Rectal smooth muscle tissue (tissue), 1 donor: ENCODE measurements around the gene AMMECR1L.

Source experiments
- H3K27ac ChIP-seq: one replicate; pipeline ENCODE4 v1.7.0; 2013; ENCODE audit warnings: low read depth, low read length, inconsistent platforms
- H3K27me3 ChIP-seq: one replicate; pipeline ENCODE4 v1.7.0; 2013; ENCODE audit warnings: low read length; ENCODE audit not compliant: control insufficient read depth, insufficient read depth
- H3K36me3 ChIP-seq: one replicate; pipeline ENCODE4 v1.7.0; 2013; ENCODE audit warnings: low read length; ENCODE audit not compliant: control insufficient read depth, insufficient read depth
- H3K4me1 ChIP-seq: one replicate; pipeline ENCODE4 v1.7.0; 2013; ENCODE audit warnings: low read length; ENCODE audit not compliant: control insufficient read depth, insufficient read depth
- H3K4me3 ChIP-seq: one replicate; pipeline ENCODE4 v1.7.0; 2013; ENCODE audit warnings: low read length
- H3K9ac ChIP-seq: one replicate; pipeline ENCODE4 v1.7.0; 2013; ENCODE audit warnings: low read length

Gene AMMECR1L

DNA sequence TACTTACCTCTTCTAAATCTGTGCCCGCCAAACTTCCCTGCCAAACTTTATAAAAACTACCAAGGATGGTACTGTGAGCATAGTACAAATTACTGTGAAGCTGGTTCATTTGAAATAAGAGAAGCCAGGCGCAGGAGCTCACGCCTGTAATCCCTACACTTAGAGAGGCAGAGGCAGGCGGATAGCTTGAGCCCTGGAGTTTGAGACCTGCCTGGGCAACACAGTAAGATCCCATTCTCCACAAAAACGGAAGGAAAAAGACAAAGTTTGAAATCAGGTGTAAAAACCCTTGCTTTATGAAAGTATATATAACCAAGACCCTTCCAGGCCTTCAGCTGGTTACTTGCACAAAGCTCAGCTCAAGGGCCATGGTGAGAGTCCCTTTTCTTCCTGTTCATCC, 5.9 kb downstream of the AMMECR1L start:
- Histone ChIP-seq H3K9ac (no peak overlapping the region), H3K4me3 (no peak overlapping the region), H3K27ac (no peak overlapping the region), H3K27me3 (no peaks in the 10 kb centered on the region), H3K4me1 (peaks cover 9% of the 10 kb centered on the region), H3K36me3 (peaks cover 2% of the 10 kb centered on the region)

DNA sequence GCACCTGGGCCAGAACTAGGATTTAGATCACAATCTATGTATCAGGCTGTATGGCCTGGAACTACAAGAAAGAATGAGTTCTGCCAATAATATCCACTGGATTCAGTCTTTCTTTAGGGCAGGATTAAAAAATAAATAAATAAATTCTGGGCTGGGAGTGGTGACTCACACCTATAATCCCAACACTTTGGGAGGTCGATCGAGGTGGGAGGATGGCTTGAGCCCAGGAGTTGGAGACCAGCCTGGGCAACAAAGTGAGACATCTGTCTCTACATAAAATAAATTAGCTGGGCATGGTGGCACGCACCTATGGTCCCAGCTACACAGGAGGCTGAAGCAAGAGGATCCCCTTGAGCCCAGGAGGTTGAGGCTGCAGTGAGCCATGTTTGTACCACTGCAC, 8.1 kb downstream of the AMMECR1L start:
- Histone ChIP-seq H3K27me3 (no peaks in the 10 kb centered on the region), H3K27ac (no peak overlapping the region), H3K4me1 (no peaks in the 10 kb centered on the region)

DNA sequence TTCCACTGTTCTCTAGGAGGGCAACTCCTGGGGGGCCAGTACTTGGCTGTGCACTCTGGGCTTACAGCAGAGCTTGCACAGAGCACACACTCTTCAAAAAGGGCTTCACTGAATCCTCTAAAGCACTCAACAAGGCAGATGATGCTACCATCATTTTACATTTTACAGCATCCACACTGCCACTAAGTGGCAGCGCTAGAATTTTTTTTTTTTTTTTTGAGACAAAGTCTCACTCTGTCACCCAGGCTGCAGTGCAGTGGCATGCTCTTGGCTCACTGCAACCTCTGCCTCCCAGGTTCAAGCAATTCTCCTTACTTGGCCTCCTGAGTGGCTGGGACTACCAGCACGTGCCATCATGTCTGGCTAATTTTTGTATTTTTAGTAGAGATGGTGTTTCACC, 8.6 kb downstream of the AMMECR1L start:
- H3K27ac ChIP-seq, result no peak overlapping the region
- no peaks in the 10 kb centered on the region for H3K27me3 ChIP-seq
- no peaks in the 10 kb centered on the region for H3K4me1 ChIP-seq
- H3K9ac ChIP-seq, result no peak overlapping the region
- no peak overlapping the region for H3K4me3 ChIP-seq
- H3K36me3 ChIP-seq, result peaks cover 13% of the 10 kb centered on the region

More for the DNA sequence above, 8.1 kb downstream of the AMMECR1L start:
- H3K36me3 ChIP-seq, result peaks cover 13% of the 10 kb centered on the region
- no peak overlapping the region for H3K9ac ChIP-seq
- no peak overlapping the region for H3K4me3 ChIP-seq

DNA sequence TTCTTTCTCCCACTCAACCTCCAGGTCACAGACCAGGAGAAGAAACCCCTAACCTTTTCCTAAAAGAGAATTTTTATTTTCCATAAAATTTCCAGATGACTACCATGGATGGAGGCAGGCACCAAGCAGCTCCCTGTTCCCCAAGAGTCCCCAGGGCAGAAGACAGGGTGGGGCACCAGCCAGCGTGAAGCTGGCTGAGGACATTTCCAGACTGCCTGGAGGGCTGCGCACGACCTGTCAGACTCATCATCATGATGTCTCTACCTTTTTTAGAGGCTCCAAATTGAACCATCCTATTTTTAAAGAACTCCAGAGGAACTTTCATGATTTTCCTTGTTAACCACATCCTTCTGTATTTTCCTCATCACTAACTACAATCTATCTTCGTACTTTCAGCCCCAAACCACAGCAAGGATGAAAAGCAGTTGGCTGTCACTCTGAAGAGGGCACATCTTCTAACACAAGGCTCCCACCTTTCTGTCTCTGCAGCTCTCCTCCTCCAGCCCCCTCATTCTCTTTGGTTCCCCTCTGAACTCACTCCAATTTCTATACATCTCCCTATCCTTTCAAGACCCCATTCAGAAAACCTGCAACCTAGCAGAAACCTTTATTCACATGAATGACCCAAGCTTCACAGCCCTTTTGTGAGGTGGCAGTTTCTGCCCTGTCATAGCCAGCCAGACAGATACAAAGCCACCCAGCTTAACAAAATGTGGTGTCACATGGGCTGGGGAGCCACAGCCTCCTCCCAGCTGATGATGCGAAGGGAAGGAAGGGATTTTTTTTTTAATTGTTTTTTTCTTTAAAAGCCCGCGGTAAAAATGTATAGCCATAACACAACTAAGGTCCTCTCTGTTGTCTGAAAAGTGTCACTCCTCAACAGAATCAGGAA, 11.1 kb downstream of the AMMECR1L start:
- Histone ChIP-seq H3K36me3 (peaks cover 21% of the 10 kb centered on the region), H3K9ac (no peak overlapping the region)

DNA sequence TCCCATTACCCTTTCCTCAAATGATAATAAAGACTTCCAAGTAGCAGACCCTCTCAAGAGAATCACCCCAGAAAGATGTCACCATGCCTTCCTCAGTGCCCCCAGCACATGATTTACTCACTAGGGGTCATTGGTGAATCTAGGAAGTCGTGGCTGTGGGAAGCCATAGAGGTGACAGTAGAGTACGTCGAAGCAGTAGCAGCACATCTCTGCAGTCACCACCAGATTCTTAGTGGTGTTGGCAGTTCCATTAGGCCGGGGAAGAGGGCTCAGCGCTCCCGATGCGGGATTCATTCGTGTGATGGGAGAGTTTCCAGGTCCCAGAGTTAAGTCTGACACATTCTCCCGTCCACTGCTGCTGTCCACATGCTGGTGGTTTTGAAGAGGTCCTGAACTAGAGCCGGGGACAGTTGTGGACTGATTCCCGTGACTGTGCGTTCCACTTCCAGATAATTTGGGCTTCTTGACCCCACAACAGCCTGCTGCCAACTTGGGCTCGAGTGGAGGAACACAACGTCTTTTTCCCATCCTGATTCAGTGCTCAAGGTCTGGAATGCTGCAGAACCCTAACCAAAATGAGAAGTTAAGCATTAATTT, 12.0 kb downstream of the AMMECR1L start:
- no peak overlapping the region for H3K9ac ChIP-seq
- H3K4me1 ChIP-seq, result no peaks in the 10 kb centered on the region
- no peaks in the 10 kb centered on the region for H3K27me3 ChIP-seq
- peaks cover 22% of the 10 kb centered on the region for H3K36me3 ChIP-seq
- no peak overlapping the region for H3K4me3 ChIP-seq
- H3K27ac ChIP-seq, result no peak overlapping the region

More for the DNA sequence above, 11.1 kb downstream of the AMMECR1L start:
- Histone ChIP-seq H3K27ac (no peak overlapping the region), H3K27me3 (no peaks in the 10 kb centered on the region), H3K4me1 (no peaks in the 10 kb centered on the region), H3K4me3 (no peak overlapping the region)

DNA sequence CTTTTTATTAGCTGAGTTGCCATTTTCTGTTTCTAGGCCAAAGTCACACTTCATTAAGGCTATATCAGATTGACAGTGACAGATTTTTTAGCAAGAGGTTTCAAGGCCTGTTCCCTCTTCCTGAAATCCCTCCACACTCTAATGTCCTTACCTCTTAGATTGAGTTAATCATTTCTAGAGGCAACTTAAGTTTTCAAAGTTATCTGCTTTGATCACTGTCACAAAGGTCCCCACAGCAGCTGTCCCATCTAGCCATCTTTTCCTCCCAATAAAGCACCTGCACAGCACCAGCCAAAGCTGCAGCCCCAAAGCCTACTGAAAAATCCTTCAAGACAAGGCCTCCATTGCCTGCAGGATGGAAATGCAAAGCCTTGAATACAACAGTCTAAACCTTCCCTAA, 13.4 kb downstream of the AMMECR1L start:
- peaks cover 25% of the 10 kb centered on the region for H3K36me3 ChIP-seq
- no peak overlapping the region for H3K27ac ChIP-seq
- H3K27me3 ChIP-seq, result no peaks in the 10 kb centered on the region
- H3K9ac ChIP-seq, result no peak overlapping the region
- H3K4me1 ChIP-seq, result no peaks in the 10 kb centered on the region
- H3K4me3 ChIP-seq, result no peak overlapping the region

DNA sequence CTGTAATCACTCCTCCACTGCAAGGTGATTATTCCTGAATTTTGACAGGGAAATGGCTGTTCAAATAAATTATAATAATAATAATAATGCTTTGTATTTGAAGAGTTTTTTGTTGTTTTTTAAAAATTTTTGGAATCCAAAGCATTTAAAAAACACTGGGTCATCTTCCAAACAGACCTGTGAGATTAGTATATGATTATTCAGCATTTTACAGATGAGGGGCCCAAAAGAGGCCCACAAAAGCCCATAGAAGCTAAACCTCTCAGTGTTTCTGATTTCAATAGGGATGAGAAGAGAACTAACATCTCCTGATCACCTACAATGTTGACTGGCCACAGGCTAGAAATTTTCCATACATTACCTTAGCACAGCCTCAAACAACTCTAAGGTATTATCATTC, 19.8 kb downstream of the AMMECR1L start:
- no peak overlapping the region for H3K9ac ChIP-seq
- no peaks in the 10 kb centered on the region for H3K27me3 ChIP-seq
- H3K4me1 ChIP-seq, result no peaks in the 10 kb centered on the region
- H3K36me3 ChIP-seq, result peaks cover 34% of the 10 kb centered on the region
- H3K27ac ChIP-seq, result no peak overlapping the region
- no peak overlapping the region for H3K4me3 ChIP-seq

DNA sequence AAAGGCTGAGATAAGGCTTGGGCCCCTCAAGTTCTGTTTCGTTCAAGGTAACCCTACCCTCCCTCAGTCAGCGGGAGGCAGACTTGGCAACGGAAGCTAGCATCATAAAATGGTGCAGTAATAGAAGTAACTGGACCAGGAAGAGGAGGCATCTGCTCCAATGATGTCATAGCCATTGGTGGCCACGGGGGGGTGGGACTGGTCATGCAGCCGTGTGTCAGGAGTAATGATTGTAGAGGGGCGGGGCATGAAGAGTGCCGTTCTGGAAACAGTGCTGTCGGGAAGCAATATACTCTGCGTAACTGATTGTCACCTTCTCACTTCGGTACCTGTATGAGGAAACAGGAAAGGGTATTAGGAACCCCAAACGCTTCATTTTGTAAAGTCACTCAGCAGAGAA, 20.9 kb downstream of the AMMECR1L start:
- no peak overlapping the region for H3K9ac ChIP-seq
- H3K4me1 ChIP-seq, result no peaks in the 10 kb centered on the region
- H3K36me3 ChIP-seq, result peaks cover 29% of the 10 kb centered on the region
- H3K4me3 ChIP-seq, result no peak overlapping the region
- no peaks in the 10 kb centered on the region for H3K27me3 ChIP-seq
- no peak overlapping the region for H3K27ac ChIP-seq

DNA sequence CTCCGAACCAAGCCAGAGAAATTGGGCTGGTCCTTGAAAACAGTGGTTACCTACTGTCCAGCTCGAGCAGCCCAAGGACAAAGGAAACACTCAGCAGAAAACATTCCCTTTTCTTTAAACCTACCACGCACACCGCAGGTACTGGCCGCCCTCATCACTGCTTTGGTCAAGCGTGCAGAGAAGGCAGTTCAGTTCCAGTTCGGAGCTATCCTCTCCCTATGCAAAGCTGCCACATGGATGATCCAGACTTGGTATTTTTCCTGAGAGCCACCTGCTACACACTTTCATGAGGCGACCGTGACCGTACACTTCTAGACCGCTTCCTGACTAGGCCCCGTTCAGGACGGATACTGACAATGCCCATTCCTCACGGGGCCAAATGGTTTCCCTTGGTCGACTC, 23.5 kb downstream of the AMMECR1L start:
- H3K9ac ChIP-seq, result no peak overlapping the region

DNA sequence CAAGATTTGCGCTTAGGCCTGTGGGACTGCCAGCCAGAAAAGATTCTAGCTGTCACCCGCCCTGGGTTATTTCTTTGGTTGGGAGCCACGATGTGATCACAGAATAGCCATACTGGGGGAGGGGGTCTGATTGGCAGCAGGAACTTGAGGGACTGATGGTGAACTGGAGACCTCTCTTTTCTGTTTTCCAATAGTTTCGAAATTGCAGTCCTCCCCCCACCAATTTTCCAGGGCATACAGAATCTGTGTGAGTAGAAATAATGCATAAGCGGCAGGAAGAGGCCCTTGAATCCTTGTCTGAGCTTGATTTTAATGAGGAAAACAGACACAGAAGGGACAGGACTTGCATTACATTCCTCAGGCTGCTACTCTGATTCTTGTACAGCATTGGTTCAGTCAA, 25.6 kb downstream of the AMMECR1L start:
- H3K9ac ChIP-seq, result no peak overlapping the region
- H3K27ac ChIP-seq, result no peak overlapping the region
- no peak overlapping the region for H3K4me3 ChIP-seq
- H3K36me3 ChIP-seq, result peaks cover 12% of the 10 kb centered on the region
- H3K27me3 ChIP-seq, result no peaks in the 10 kb centered on the region
- no peaks in the 10 kb centered on the region for H3K4me1 ChIP-seq

More for the DNA sequence above, 23.5 kb downstream of the AMMECR1L start:
- Histone ChIP-seq H3K36me3 (peaks cover 22% of the 10 kb centered on the region), H3K4me3 (no peak overlapping the region), H3K27ac (no peak overlapping the region), H3K4me1 (no peaks in the 10 kb centered on the region), H3K27me3 (no peaks in the 10 kb centered on the region)

DNA sequence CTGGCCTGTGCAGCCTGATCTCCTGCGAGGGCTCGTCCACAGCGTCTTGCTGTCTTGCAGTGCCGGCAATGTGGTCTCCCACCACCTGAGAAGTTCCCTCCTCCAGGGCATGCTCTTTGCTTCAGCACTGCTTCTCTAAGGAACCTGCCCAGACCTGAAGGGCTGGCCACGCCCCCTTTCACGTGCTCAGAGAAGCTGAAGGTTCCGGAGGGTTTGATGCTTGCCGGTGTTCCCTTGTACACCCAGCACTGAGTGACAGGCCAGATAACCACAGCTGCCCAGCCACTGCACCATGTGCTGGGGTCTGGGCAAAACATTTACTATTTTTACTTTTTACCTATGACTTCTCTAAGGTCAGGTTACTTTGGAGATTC, 26.1 kb downstream of the AMMECR1L start:
- Histone ChIP-seq H3K27me3 (no peaks in the 10 kb centered on the region), H3K27ac (no peak overlapping the region), H3K9ac (no peak overlapping the region), H3K36me3 (peaks cover 9% of the 10 kb centered on the region), H3K4me3 (no peak overlapping the region), H3K4me1 (no peaks in the 10 kb centered on the region)

DNA sequence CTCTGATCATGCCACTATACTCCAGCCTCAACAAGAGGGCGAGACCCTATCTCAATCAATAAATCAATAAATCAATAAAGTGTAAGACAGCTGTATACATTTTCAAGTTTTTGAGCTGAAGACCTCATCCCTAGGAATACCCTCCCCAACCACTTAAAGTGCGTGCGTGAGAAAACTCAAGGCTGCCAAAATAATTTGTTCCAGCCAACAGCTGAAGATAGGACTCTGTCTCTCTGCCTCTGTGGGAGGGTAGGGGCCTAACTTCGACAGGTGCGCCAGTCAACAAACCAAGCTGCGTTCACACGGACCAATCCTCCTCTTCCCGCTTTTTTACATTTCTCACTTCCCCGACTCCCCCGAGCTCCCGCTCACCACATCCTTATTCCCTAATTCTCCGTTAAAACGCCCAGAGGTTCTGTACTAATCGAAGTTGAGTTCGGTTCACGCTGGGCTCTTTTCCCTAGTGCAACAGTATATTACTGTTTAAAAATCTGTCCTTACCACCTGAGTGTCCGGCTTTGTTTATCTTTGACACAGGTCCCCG, 28.4 kb downstream of the AMMECR1L start:
- Histone ChIP-seq H3K36me3 (no peaks in the 10 kb centered on the region), H3K9ac (peak overlapping the region; percentile 0), H3K4me1 (no peaks in the 10 kb centered on the region), H3K27me3 (no peaks in the 10 kb centered on the region), H3K27ac (peak overlapping the region; percentile 76), H3K4me3 (peak overlapping the region; percentile 90)
